OCI-LY3 (cell line): Measurements from ENCODE around the gene BCO2.

Source experiments
- H2AFZ ChIP-seq: fragments of 200-600, 300-600 bp; shearing (Covaris generic); 2 replicates; pipeline ENCODE4 v1.6.0; 2014; ENCODE audit warnings: antibody characterized with exemption, low read depth, low read length
- H3K27ac ChIP-seq: fragments of 200-600, 300-600 bp; sonication (generic); 2 replicates; pipeline ENCODE4 v1.5.1; 2014; ENCODE audit warnings: mild to moderate bottlenecking, low read length, moderate library complexity, mixed read lengths
- H3K27me3 ChIP-seq: fragments of 200-600, 300-600 bp; sonication (generic); 2 replicates; pipeline ENCODE4 v1.6.1; 2014; ENCODE audit warnings: low read depth, low read length, mixed read lengths
- H3K36me3 ChIP-seq: fragments of 200-600, 300-600 bp; sonication (generic); replicated peaks from 2 replicates; pipeline ENCODE3; 2014; ENCODE audit warnings: low read depth, low read length, mixed read lengths
- H3K4me1 ChIP-seq: fragments of 300-600, 200-600 bp; sonication (generic); 2 replicates; pipeline ENCODE4 v1.6.1; 2014; ENCODE audit warnings: low read length, mixed read lengths
- H3K4me2 ChIP-seq: fragments of 200-600, 300-600 bp; sonication (generic); 2 replicates; pipeline ENCODE4 v1.6.1; 2014; ENCODE audit warnings: low read length, mixed read lengths
- H3K4me3 ChIP-seq: fragments of 300-600, 200-600 bp; sonication (generic); 2 replicates; pipeline ENCODE4 v1.5.1; 2014; ENCODE audit warnings: antibody characterized with exemption, mild to moderate bottlenecking, low read length, moderate library complexity
- H3K79me2 ChIP-seq: fragments of 300-600, 200-600 bp; shearing (Covaris generic); 2 replicates; pipeline ENCODE4 v1.6.1; 2014; ENCODE audit warnings: mild to moderate bottlenecking, low read length, mixed read lengths
- H3K9ac ChIP-seq: fragments of 300-600, 200-600 bp; shearing (Covaris generic); 2 replicates; pipeline ENCODE4 v1.6.0; 2014; ENCODE audit warnings: mild to moderate bottlenecking, low read length, moderate library complexity
- H3K9me3 ChIP-seq: fragments of 200-600, 300-600 bp; shearing (Covaris generic); 2 replicates; pipeline ENCODE4 v1.6.1; 2014; ENCODE audit warnings: low read length, mixed read lengths; ENCODE audit not compliant: insufficient read depth
- H4K20me1 ChIP-seq: fragments of 200-600, 300-600 bp; sonication (generic); 2 replicates; pipeline ENCODE4 v1.6.1; 2016; ENCODE audit warnings: low read length, mixed read lengths; ENCODE audit not compliant: insufficient read depth
- CTCF ChIP-seq: fragments of 200-600, 300-600 bp; sonication (generic); IDR thresholded peaks from 2 replicates; pipeline ENCODE4 v1.5.1; 2014; ENCODE audit warnings: antibody characterized with exemption, low read length, low read depth
- EZH2phosphoT487 ChIP-seq: fragments of 200-600 bp; shearing (Covaris generic); IDR thresholded peaks from 2 replicates; pipeline ENCODE4 v1.6.1; 2018; ENCODE audit warnings: antibody characterized with exemption, mixed run types, low read depth

Gene BCO2

GRCh38 chr11:112227471-112227870 lies 52.2 kb downstream of the BCO2 start:
- Histone ChIP-seq H3K79me2 (peaks cover 14% of the 10 kb centered on the region), H3K9ac (peak overlapping the region; percentile 96), H3K4me2 (peak overlapping the region; percentile 91), H3K9me3 (no peaks in the 10 kb centered on the region), H3K27ac (no peak overlapping the region), H4K20me1 (no peaks in the 10 kb centered on the region), H3K4me3 (peak overlapping the region; percentile 98), H3K4me1 (peaks cover 9% of the 10 kb centered on the region), H3K27me3 (no peaks in the 10 kb centered on the region), H2AFZ (no peak overlapping the region), H3K36me3 (peaks cover 6% of the 10 kb centered on the region)
- TF ChIP-seq CTCF (no peak), EZH2phosphoT487 (no peak)

GRCh38 chr11:112228706-112229105 lies 53.4 kb downstream of the BCO2 start:
- no peaks in the 10 kb centered on the region for H4K20me1 ChIP-seq
- H2AFZ ChIP-seq, result no peak overlapping the region
- peaks cover 9% of the 10 kb centered on the region for H3K36me3 ChIP-seq
- H3K27ac ChIP-seq, result no peak overlapping the region
- H3K9ac ChIP-seq, result no peak overlapping the region
- H3K4me2 ChIP-seq, result no peak overlapping the region
- H3K79me2 ChIP-seq, result peaks cover 14% of the 10 kb centered on the region
- H3K4me3 ChIP-seq, result no peak overlapping the region
- H3K4me1 ChIP-seq, result peaks cover 9% of the 10 kb centered on the region
- H3K27me3 ChIP-seq, result no peaks in the 10 kb centered on the region
- H3K9me3 ChIP-seq, result no peaks in the 10 kb centered on the region
- TF ChIP-seq CTCF (no peak), EZH2phosphoT487 (no peak)

- Histone ChIP-seq H3K36me3 (peaks cover 9% of the 10 kb centered on the region), H3K27me3 (no peaks in the 10 kb centered on the region), H3K79me2 (peaks cover 14% of the 10 kb centered on the region), H3K4me3 (no peak overlapping the region), H3K27ac (no peak overlapping the region), H3K9me3 (no peaks in the 10 kb centered on the region), H4K20me1 (no peaks in the 10 kb centered on the region), H3K9ac (no peak overlapping the region), H3K4me2 (no peak overlapping the region), H3K4me1 (peaks cover 9% of the 10 kb centered on the region), H2AFZ (no peak overlapping the region)
- TF ChIP-seq EZH2phosphoT487 (no peak), CTCF (no peak)
Observed at GRCh38 chr11:112229159-112229558, 53.8 kb downstream of the BCO2 start.

GRCh38 chr11:112229746-112230433 lies 54.6 kb downstream of the BCO2 start:
- H3K36me3 ChIP-seq, result peaks cover 15% of the 10 kb centered on the region
- H3K79me2 ChIP-seq, result peaks cover 14% of the 10 kb centered on the region
- no peak overlapping the region for H3K27ac ChIP-seq

More at GRCh38 chr11:112229746-112230433, 54.6 kb downstream of the BCO2 start:
- no peak overlapping the region for H3K9ac ChIP-seq
- H3K27me3 ChIP-seq, result no peaks in the 10 kb centered on the region
- H3K4me3 ChIP-seq, result no peak overlapping the region
- H3K9me3 ChIP-seq, result no peaks in the 10 kb centered on the region
- H2AFZ ChIP-seq, result no peak overlapping the region
- H3K4me1 ChIP-seq, result peaks cover 9% of the 10 kb centered on the region
- no peaks in the 10 kb centered on the region for H4K20me1 ChIP-seq
- H3K4me2 ChIP-seq, result no peak overlapping the region
- no peak for TF ChIP-seq EZH2phosphoT487
